HG03097 (cell line): Measurements from ENCODE around the gene GGTLC2.
"Not testable (repeated sequence)": the region's sequence is repeated elsewhere in the genome, so short reads cannot be mapped to it uniquely, and the experiment has no call there.

Experiments used
- ATAC-seq: cut with Tn5 transposase; IDR thresholded peaks from one replicate; pipeline ENCODE4 v1.9.1; 2021; ENCODE audit not compliant: unreplicated experiment, low FRiP score

Gene GGTLC2

GRCh38 chr22:22633533-22633932 lies 10.9 kb upstream of the GGTLC2 start:
- not testable (repeated sequence) for ATAC-seq

GRCh38 chr22:22636260-22636659 lies 8.2 kb upstream of the GGTLC2 start:
- ATAC-seq = not testable (repeated sequence)

- not testable (repeated sequence) for ATAC-seq
Observed at GRCh38 chr22:22638313-22638712, 6.1 kb upstream of the GGTLC2 start.

DNA sequence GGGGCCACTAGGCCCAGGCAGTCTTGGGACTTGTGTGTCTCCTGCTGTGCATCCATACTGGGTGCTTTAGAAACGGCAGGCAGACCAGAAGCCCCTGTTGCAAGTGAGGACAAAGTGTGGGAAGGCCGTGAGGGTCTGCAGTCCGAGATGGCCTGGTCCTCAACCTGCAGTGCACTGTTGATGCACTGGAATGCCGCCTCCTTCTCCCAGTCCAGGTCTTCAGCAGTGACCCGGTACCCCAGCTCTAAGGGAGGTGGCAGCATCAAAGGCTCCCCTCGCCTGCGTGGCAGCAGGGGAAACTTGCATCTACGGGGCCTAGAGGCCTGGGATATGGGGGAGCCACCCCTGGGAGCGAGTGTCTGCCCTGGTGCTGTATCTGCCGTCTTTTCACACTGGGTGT lies 2.2 kb upstream of the GGTLC2 start:
- ATAC-seq = not testable (repeated sequence)

GRCh38 chr22:22645969-22646368 lies 1.6 kb downstream of the GGTLC2 start:
- not testable (repeated sequence) for ATAC-seq

DNA sequence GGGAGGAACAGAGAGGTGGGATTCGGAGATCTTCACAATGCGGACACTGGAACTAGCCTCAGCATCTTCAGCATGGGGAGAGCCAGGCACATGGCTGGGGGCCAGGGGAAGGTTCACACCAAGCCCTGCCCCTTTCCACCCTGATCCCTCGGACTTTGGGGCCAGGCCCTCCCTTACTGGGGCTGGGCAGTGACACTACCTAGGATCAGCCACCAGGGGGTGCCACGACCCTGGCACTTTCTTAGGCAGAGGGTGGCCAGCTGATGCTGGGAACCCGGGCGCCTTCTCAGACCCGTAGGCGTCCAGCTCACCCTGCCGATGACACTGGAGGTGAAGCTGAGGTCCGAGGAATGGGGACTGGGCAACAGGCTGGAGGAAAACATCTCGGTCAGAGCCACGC lies 3.5 kb downstream of the GGTLC2 start:
- not testable (repeated sequence) for ATAC-seq

- not testable (repeated sequence) for ATAC-seq
Observed at GRCh38 chr22:22648863-22649536, 4.6 kb downstream of the GGTLC2 start.

DNA sequence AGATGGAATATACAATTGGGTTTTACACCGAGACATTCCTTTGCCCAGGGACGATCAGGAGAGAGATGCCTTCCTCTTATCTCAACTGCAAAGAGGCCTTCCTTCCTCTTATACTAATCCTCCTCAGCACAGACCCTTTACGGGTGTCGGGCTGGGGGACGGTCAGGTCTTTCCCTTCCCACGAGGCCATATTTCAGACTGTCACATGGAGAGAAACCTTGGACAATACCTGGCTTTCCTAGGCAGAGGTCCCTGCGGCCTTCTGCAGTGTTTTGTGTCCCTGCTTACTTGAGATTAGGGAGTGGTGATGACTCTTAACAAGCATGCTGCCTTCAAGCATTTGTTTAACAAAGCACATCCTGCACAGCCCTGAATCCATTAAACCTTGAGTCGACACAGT lies 5.3 kb downstream of the GGTLC2 start:
- ATAC-seq = not testable (repeated sequence)

DNA sequence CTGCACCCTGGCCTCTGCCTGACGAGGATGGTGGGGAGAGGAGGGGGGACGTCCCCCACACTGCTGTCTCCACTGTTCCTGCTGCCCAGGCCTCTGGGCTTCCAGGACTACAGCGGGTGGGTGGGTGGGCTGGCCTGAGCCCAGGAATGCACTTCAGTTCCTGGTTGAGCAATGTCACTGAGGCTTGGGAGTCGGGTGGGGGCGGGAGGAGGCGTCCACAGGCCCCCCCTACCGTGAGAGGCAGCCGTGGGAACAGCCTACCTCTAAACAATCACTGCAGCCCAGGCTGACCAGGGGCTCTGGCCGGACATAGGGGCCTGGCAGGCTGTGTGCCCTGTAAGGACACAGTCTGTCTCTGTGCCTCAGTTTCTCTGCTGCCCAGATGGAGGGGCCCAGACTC lies 6.0 kb downstream of the GGTLC2 start:
- not testable (repeated sequence) for ATAC-seq

GRCh38 chr22:22650803-22651515 lies 6.5 kb downstream of the GGTLC2 start:
- not testable (repeated sequence) for ATAC-seq

- ATAC-seq = not testable (repeated sequence)
Observed at GRCh38 chr22:22651593-22651992, 7.2 kb downstream of the GGTLC2 start.

DNA sequence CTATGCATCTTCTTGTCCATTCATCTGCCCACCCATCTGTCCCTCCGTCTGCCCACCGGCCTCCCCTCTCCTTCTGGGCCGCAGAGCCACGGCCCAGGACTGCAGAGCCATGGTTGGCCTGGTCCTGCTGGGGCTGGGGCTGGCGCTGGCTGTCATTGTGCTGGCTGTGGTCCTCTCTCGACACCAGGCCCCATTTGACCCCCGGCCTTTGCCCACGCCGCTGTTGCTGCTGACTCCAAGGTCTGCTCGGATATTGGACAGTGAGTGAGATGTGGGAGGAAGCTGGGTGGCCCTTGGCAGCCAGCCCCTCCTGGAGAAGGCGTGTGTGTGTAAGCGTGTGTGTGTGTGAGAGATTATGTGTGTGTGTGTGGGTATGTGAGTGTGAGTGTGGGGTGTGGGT lies 7.7 kb downstream of the GGTLC2 start:
- ATAC-seq = not testable (repeated sequence)

DNA sequence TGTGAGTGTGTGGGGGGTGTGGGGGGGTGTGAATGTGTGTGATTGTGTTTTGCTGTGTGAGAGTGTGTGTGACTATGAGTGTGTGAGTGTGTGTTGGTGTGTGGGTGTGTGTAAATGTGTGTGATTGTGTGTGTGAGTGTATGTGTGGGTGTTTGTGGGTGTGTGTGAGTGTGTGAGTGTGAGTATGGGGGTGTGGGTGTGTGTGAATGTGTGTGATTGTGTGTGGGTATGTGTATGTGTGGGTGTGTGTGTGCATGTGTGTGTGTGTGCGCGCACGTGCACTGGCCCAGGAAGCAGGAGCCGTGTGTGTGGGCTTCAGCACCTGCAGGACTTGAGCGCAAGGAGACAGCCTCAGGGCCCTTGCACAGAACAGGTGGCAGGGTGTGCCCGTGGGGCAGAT lies 8.2 kb downstream of the GGTLC2 start:
- ATAC-seq = not testable (repeated sequence)

- ATAC-seq = not testable (repeated sequence)
Observed at GRCh38 chr22:22653677-22654381, 9.4 kb downstream of the GGTLC2 start.

DNA sequence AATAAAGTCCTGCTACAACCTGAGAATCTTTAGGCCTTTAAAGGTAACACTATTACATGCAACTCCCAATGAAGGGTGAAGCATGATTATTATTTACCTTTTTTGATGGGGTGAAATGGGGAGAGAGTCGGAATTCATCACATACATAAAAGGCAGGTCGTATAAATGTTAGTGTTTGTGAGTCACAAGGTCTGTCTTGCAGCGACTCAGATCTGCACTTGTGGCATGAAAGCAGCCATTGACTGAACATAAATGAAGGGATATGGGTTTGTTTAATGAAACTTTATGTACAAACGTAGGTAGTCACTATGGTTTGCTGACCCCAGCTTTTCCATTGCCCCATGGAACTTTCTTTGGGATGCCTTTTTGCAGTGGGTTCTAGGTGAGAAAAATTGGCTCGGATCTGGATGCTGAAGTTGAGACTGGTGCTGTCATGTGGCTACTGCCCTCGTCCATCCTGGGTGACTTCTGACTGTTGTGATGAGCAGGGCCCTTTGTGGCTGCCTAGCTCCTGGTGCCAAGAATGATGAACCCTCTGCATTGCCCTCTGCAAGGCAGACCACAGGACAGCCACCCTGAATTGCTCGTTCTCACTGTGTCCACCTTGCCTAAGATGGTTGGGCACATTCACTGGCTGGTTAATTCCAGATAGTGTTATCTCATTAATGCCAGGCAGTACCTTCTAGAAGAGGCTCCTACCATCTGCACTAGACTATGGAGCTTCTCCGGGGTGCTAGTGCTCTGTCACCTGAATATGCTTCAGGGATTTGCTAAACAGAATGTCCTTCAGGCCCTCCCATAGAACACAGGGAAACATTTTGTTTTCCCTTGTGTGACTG lies 11.3 kb downstream of the GGTLC2 start:
- ATAC-seq = no peak

DNA sequence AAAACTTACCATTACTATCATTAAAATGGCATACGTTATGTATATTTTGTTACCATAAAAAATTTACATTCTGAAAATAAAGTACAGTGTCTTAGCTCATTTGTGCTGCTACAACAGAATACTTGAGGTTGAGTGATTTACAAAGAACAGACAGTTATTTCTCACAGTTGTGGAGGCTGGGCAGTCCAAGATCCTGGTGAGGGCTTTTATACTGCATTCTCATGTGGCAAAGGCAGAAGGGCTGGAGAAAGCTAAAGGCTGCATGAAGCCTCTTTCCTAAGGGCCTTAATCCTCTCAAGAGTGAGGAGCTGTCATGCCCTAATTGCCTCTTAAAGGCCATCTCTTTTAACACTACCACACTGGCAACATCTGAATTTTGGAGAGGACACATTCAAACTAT lies 13.3 kb downstream of the GGTLC2 start:
- no peak for ATAC-seq

GRCh38 chr22:22661275-22661674 lies 16.9 kb downstream of the GGTLC2 start:
- no peak for ATAC-seq

- no peak for ATAC-seq
Observed at GRCh38 chr22:22662095-22662494, 17.7 kb downstream of the GGTLC2 start.

- no peak for ATAC-seq
Observed at GRCh38 chr22:22663861-22664800, 19.7 kb downstream of the GGTLC2 start.
